Small intestine (tissue), 7 donors: ENCODE measurements around the gene ADCY6. TPM values are rescaled to one million over a fixed set of nuclear protein-coding genes. Genes with fewer than 3 reads are reported as not detected.

ENCODE experiments used
- DNase-seq, 2 donors: peaks; one replicate each; pipeline versions ENCODE4 v3.0.0 to v3.0.0-alpha.2; 2013
- FAIRE-seq: peaks from 2 replicates; lab custom pipeline; 2012; peaks lifted over from hg19 to GRCh38; lab: Jason Lieb, UNC
- H3K27ac ChIP-seq, 3 donors: one replicate each; pipeline ENCODE4 v1.5.1; 2013; ENCODE audit warnings: low read length in 2 of 3, mild to moderate bottlenecking in 2 of 3, control low read depth in 1 of 3, inconsistent platforms in 1 of 3, low read depth in 1 of 3, moderate library complexity in 1 of 3
- H3K27me3 ChIP-seq, 3 donors: one replicate each; pipeline ENCODE4 v1.6.1; 2013; ENCODE audit warnings: low read length in 3 of 3, inconsistent platforms in 1 of 3; ENCODE audit not compliant: control insufficient read depth in 3 of 3, insufficient read depth in 3 of 3
- H3K36me3 ChIP-seq, 3 donors: one replicate each; pipeline ENCODE4 v1.6.1; 2013; ENCODE audit warnings: low read length in 3 of 3, inconsistent platforms in 1 of 3, low read depth in 1 of 3, mild to moderate bottlenecking in 1 of 3, moderate library complexity in 1 of 3; ENCODE audit not compliant: control insufficient read depth in 3 of 3, insufficient read depth in 2 of 3
- H3K4me1 ChIP-seq, 3 donors: one replicate each; pipeline ENCODE4 v1.6.1; 2013; ENCODE audit warnings: low read length in 2 of 3, inconsistent platforms in 1 of 3, low read depth in 1 of 3, mild to moderate bottlenecking in 1 of 3, moderate library complexity in 1 of 3; ENCODE audit not compliant: control insufficient read depth in 3 of 3, insufficient read depth in 2 of 3
- H3K4me3 ChIP-seq, 3 donors: one replicate each; pipeline ENCODE4 v1.5.1; 2013; ENCODE audit warnings: low read length in 3 of 3, control low read depth in 1 of 3, inconsistent platforms in 1 of 3, low read depth in 1 of 3, mild to moderate bottlenecking in 1 of 3, moderate library complexity in 1 of 3
- H3K9me3 ChIP-seq, 2 donors: one replicate each; pipeline ENCODE4 v1.6.1; 2013; ENCODE audit warnings: low read depth in 1 of 2, low read length in 1 of 2; ENCODE audit not compliant: control insufficient read depth in 2 of 2, insufficient read depth in 1 of 2
- WGBS, 3 donors: extraction: QIAGEN DNeasy Blood & Tissue Kit; methylation state at CpG; one replicate each; pipeline ENCODE4 v1.1.7; 2013; 5-methylcytosine and 5-hydroxymethylcytosine counted together
- polyA plus RNA-seq, 4 donors: library from polyadenylated mRNA; stranded (reverse) in 3 of 4; unstranded in 1 of 4; fragments of 200-250 nt in 3 of 4; fragments of 120-200 nt in 1 of 4; gene quantifications; one replicate each; pipeline versions ENCODE4 v1.2.1 to v1.2.3, GENCODE V29; 2013
- donor health status: healthy with polysubstance abuse.
- donor health status: control.
- donor health status: control.
- donor health status: Bipolar disorder and iron deficiency.
- donor health status: healthy.

The ADCY6 gene
- polyA plus RNA-seq, 4 donors, result 14.1 to 56.6 (median 23.9) TPM

DNA sequence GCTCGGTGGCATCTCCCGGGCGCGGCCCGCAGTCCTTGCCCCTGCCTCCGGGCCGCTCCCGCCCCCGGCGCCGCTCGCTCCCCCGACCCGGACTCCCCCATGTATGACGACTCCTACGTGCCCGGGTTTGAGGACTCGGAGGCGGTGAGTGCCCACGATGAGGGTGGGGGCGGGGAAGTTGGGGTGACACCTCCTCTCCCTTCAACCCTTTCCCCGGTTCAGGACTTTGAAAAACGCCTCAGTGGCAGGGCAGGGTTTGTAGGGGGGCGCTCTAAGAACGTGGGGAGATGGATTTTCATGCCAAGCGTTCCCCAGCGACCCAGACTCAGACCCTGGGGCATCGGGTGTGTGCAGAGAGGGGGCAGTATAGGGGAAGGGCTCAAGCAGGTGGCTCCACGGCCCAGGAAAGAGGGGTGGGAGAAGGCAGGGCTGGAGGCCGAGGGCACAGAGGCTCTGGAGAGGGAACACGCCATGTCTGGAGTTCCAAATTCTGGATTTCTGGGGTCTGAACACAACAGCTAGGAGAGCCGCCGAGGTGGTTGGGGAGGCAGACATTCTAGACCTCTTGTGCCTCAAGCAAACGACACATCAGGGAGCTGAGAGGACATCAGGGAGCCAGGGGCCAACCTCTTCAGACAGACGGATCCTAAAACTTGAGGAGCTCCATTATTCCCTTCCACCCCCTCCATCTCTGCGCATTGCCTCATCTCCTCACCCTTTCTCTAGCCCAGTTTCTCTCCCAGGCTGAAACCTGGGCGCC, 30.1 kb upstream of the ADCY6 start:
- H3K27ac ChIP-seq, result no peak overlapping the region
- WGBS, 3 donors, result 19 to 22% (median 20%) methylated on average over 31 to 37 of the region's 37 CpGs
- no peak for DNase-seq

DNA sequence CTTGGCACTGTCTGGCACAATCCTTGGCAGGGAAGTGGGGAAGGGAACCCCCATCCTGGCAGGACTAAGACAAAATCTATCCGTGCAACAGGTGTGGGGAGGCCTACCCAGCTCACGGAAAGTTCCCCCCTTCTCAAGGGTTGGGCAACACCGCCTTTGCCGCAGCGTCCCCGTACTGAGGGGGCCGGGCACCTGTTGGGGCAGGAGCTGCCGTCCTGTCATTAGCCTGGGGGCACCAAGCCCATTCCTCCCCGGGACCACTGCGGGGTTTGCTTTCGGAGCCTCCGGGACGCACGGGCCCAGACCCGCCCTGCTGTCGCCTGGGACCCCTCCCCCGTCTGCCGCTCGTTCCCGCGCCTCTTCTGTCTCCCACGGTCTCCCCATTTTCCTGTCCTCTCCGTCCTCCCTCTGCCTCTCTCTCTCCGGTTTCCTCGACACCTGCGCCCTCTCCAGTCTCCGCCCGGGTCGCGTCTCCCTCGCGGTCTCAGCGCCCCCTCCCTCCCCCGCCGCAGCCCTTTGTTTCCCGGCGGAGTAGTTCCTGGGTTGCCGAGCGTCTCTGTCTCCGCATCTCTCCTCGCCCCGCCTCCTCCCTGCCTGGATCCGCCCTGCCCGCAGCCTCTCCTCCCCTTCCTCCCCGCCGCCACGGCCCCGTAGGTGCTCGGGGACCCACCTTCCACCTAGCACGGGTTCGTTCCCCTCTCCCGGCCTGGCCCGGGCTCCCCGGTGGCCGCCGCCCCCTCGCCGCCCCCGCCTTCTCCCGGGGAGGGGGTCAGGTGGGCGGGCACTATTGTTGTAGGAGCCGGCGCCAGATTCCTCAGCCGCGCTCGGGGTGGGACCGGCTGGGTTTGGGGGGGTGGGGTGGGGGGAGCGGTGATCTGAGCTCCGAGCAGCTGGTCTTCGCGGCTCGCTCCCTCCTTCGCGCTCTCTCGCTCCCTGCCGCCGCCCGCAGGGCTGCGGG, 29.3 kb upstream of the ADCY6 start, which contains the start of gene CACNB3:
TSS of gene CACNB3 (plus strand) at position 624 of the 958 bp plus-strand sequence. CDS start 434 bp downstream, outside the sequence.
- no peak for FAIRE-seq
- H3K36me3 ChIP-seq, result peaks cover 0 to 7% (median 0%) of the 10 kb centered on the region in 3 donors
- WGBS, 3 donors, result 0 to 2% (median 1%) methylated on average over 45 to 79 of the region's 79 CpGs
- H3K27me3 ChIP-seq, result peaks cover 0 to 16% (median 0%) of the 10 kb centered on the region in 3 donors
- DNase-seq, result peak; percentile 67 to 81
- H3K27ac ChIP-seq, result no peak within 1 kb of the TSS
- H3K4me3 ChIP-seq, result peak within 1 kb of the TSS; percentile 42 to 73 (median 58)
- H3K9me3 ChIP-seq, result no peaks in the 10 kb centered on the region
- H3K4me1 ChIP-seq, result peaks cover 0 to 37% (median 10%) of the 10 kb centered on the region in 3 donors

More for the DNA sequence above, 30.1 kb upstream of the ADCY6 start:
- FAIRE-seq, result no peak
- H3K36me3 ChIP-seq, result peaks cover 0 to 12% (median 0%) of the 10 kb centered on the region in 3 donors
- H3K27me3 ChIP-seq, result peaks cover 0 to 16% (median 0%) of the 10 kb centered on the region in 3 donors
- peak overlapping the region; percentile 42 to 73 (median 58) for H3K4me3 ChIP-seq
- H3K9me3 ChIP-seq, result no peaks in the 10 kb centered on the region
- H3K4me1 ChIP-seq, result peaks cover 0 to 31% (median 10%) of the 10 kb centered on the region in 3 donors

GRCh38 chr12:48816143-48816854, 27.4 kb upstream of the ADCY6 start:
- peaks cover 0 to 2% (median 0%) of the 10 kb centered on the region in 3 donors for H3K36me3 ChIP-seq
- peak overlapping the region in 1 of 3 donors; percentile 86 for H3K4me3 ChIP-seq
- DNase-seq (peak; percentile 37 to 54), FAIRE-seq (no peak)
- WGBS, 3 donors, result 66 to 84% (median 84%) methylated on average over 3 of the region's 3 CpGs
- peaks cover 0 to 16% (median 0%) of the 10 kb centered on the region in 3 donors for H3K27me3 ChIP-seq
- peaks cover 0 to 42% (median 7%) of the 10 kb centered on the region in 3 donors for H3K4me1 ChIP-seq
- peak overlapping the region in 1 of 3 donors; percentile 93 for H3K27ac ChIP-seq
- H3K9me3 ChIP-seq, result no peaks in the 10 kb centered on the region

GRCh38 chr12:48815126-48816110, 26.5 kb upstream of the ADCY6 start:
- Histone ChIP-seq H3K27me3 (peaks cover 0 to 16% (median 0%) of the 10 kb centered on the region in 3 donors), H3K36me3 (peaks cover 0 to under 1% (median 0%) of the 10 kb centered on the region in 3 donors), H3K27ac (peak overlapping the region; percentile 76 to 93 (median 92)), H3K4me3 (peak overlapping the region; percentile 60 to 86 (median 65)), H3K9me3 (no peaks in the 10 kb centered on the region), H3K4me1 (peaks cover 0 to 50% (median 7%) of the 10 kb centered on the region in 3 donors)
- WGBS, 3 donors, result 1 to 2% (median 1%) methylated on average over 44 to 54 of the region's 54 CpGs
- no peak for FAIRE-seq
- DNase-seq, result peak; percentile 92 to 93

GRCh38 chr12:48814262-48815125, 25.6 kb upstream of the ADCY6 start:
- no peak for FAIRE-seq
- peaks cover 0 to 16% (median 0%) of the 10 kb centered on the region in 3 donors for H3K27me3 ChIP-seq
- H3K4me3 ChIP-seq, result peak overlapping the region; percentile 60 to 86 (median 65)
- H3K27ac ChIP-seq, result peak overlapping the region; percentile 76 to 93 (median 92)
- H3K9me3 ChIP-seq, result no peaks in the 10 kb centered on the region
- peak; percentile 85 to 94 for DNase-seq
- 0 to 1% (median 0%) methylated on average over 50 to 70 of the region's 70 CpGs for WGBS, 3 donors
- no peaks in the 10 kb centered on the region for H3K36me3 ChIP-seq
- H3K4me1 ChIP-seq, result peaks cover 0 to 55% (median 7%) of the 10 kb centered on the region in 3 donors

DNA sequence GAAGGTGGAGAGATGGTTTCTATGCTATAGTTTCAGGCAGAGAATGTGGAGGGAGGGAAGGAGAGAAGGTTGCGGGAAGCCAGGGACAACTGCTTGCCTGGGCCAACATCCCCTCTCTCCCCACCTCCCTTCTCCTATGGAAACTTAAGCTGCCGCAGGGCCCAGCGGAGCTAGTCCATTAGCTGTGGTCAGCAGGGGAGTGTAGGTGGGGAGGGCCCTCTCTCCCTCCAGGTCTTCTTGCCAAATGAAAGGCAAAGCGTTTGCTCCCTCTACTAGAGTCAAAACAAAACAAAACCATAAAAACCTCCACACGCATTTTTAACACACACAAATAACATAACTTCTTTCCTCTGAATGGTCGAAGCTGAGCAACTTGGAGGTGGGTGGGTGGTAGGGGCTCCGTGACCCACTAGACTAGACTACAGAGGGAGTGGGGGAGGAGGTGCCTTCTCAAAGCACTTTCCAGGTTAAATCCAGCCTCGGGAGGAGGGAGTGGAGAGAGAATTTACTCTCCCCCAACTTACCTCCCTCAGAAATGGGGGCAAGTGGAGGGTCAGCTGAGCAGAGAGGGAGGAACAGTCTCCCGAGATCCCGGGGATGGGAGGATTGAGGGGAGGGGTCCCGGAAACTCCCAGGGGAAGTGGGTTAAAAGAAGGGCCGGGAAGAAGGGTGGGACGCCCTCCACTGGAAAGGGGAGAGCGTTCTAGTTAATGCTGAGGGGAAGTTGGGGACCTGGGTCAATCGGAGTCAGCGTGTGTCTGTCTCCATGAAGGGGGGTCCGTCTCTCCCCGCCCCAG, 24.8 kb upstream of the ADCY6 start:
- peak overlapping the region in 2 of 3 donors; percentile 47 to 92 for H3K27ac ChIP-seq

More for the DNA sequence above, 24.8 kb upstream of the ADCY6 start:
- 24 to 43% (median 32%) methylated on average over 13 to 18 of the region's 18 CpGs for WGBS, 3 donors
- Histone ChIP-seq H3K4me3 (peak overlapping the region; percentile 60 to 86 (median 65)), H3K27me3 (peaks cover 0 to 10% (median 0%) of the 10 kb centered on the region in 3 donors), H3K9me3 (no peaks in the 10 kb centered on the region), H3K36me3 (no peaks in the 10 kb centered on the region), H3K4me1 (peaks cover 0 to 47% (median 7%) of the 10 kb centered on the region in 3 donors)
- FAIRE-seq (no peak), DNase-seq (peak in 1 of 2 donors; percentile 8)
